NCI-H82 treated with DMSO at 0.1 percent for 48 hours (cell line): ENCODE results near the gene ACOXL.

Experiments used
- DNase-seq: peaks from one replicate; lab custom pipeline; 2025; ENCODE audit not compliant: unreplicated experiment; lab: John Stamatoyannopoulos, UW

Gene ACOXL

GRCh38 chr2:111121028-111121827, 388.9 kb downstream of the ACOXL start:
- DNase-seq: no peak

GRCh38 chr2:111121828-111122630, 389.7 kb downstream of the ACOXL start:
- DNase-seq: peak; percentile 35

GRCh38 chr2:111122631-111123421, 390.5 kb downstream of the ACOXL start:
- DNase-seq: peak; percentile 11

GRCh38 chr2:111123751-111124150, 391.4 kb downstream of the ACOXL start:
- DNase-seq: no peak

GRCh38 chr2:111126581-111126980, 394.2 kb downstream of the ACOXL start:
- no peak for DNase-seq

GRCh38 chr2:111127351-111127750, 395.0 kb downstream of the ACOXL start:
- no peak for DNase-seq

- no peak for DNase-seq
These were observed 395.7 kb downstream of the ACOXL start for GRCh38 chr2:111128096-111128495.

- no peak for DNase-seq
These were observed 401.2 kb downstream of the ACOXL start for GRCh38 chr2:111133603-111134002.

- no peak for DNase-seq
These were observed 401.7 kb downstream of the ACOXL start for GRCh38 chr2:111134055-111134454.

GRCh38 chr2:111135237-111135909, 403.0 kb downstream of the ACOXL start:
- no peak for DNase-seq

GRCh38 chr2:111135910-111136297, 403.5 kb downstream of the ACOXL start:
- no peak for DNase-seq

- DNase-seq: no peak
These were observed 406.5 kb downstream of the ACOXL start for GRCh38 chr2:111138839-111139238.

GRCh38 chr2:111139637-111140317, 407.4 kb downstream of the ACOXL start:
- DNase-seq: no peak

GRCh38 chr2:111140815-111141214, 408.4 kb downstream of the ACOXL start:
- no peak for DNase-seq

GRCh38 chr2:111142101-111142500, 409.7 kb downstream of the ACOXL start:
- no peak for DNase-seq

GRCh38 chr2:111143107-111143842, 410.9 kb downstream of the ACOXL start:
- DNase-seq: no peak

GRCh38 chr2:111143843-111144198, 411.4 kb downstream of the ACOXL start:
- no peak for DNase-seq

GRCh38 chr2:111145103-111145760, 412.9 kb downstream of the ACOXL start:
- DNase-seq: no peak

GRCh38 chr2:111145951-111146350, 413.6 kb downstream of the ACOXL start:
- DNase-seq: no peak
